HepG2 (cell line): Measurements from ENCODE around the gene LITAFD. TPM values are rescaled to one million over a fixed set of nuclear protein-coding genes. Genes with fewer than 3 reads are reported as not detected.

Source experiments
- GMEB1 ChIP-seq: sonication (generic); formaldehyde crosslinking; IDR thresholded peaks from 2 replicates; pipeline ENCODE4 v1.5.1; 2020; ENCODE audit warnings: missing genetic modification reagents, mild to moderate bottlenecking, borderline replicate concordance
- HDAC1 ChIP-seq: sonication (generic); formaldehyde crosslinking; IDR thresholded peaks from 2 replicates; pipeline ENCODE4 v1.5.1; 2020; ENCODE audit warnings: mild to moderate bottlenecking, missing genetic modification reagents
- HHEX ChIP-seq: IDR thresholded peaks from 2 replicates; pipeline ENCODE4 v1.6.1; 2016; ENCODE audit warnings: control low read depth
- ZNF142 ChIP-seq: sonication (generic); formaldehyde crosslinking; IDR thresholded peaks from 2 replicates; pipeline ENCODE4 v1.4.0; 2020; ENCODE audit warnings: missing genetic modification reagents
- ZNF441 ChIP-seq: sonication (generic); formaldehyde crosslinking; IDR thresholded peaks from 2 replicates; pipeline ENCODE4 v1.7.0; 2021; ENCODE audit warnings: missing genetic modification reagents, borderline replicate concordance
- polyA plus RNA-seq, 8 experiments: library from polyadenylated mRNA; depleted of rRNA in 3 of 8; stranded (reverse) in 7 of 8; unstranded in 1 of 8; fragments of >200 nt; fragmentation: Illumina TruSeq in 4 of 8; extraction: Trizol in 4 of 8; gene quantifications; 2 replicates each; pipeline versions ENCODE4 v1.2.1 to v1.2.3, GENCODE V29; 2011 to 2016; ENCODE audit warnings: low read depth in 4 of 8, missing spikeins in 1 of 8, mixed read lengths in 1 of 8; ENCODE audit not compliant: insufficient read depth in 1 of 8
- total RNA-seq, 5 experiments: library from RNA; depleted of rRNA; stranded (reverse); fragments of >200 nt; fragmentation: Illumina TruSeq; extraction: Trizol; gene quantifications; 2 replicates each; pipeline ENCODE4 v1.2.3, GENCODE V29; 2016; ENCODE audit warnings: low read depth in 1 of 5

LITAFD gene
- total and polyA plus RNA-seq, 2 of the 13 experiments (the other 11 are each of a cell fraction or from before 2014, with no cell fraction given) = not detected

- no peak for TF ChIP-seq ZNF142
- TF ChIP-seq HHEX (CRISPR knock-in tag) = no peak
- TF ChIP-seq HDAC1 = no peak
- TF ChIP-seq ZNF441 = no peak
- no peak for TF ChIP-seq GMEB1
Observed at GRCh38 chr16:8919089-8919933, 37.2 kb downstream of the LITAFD start (continued).
